Heart left ventricle (tissue), 16 donors: ENCODE data around the gene YDJC. TPM values are rescaled to one million over a fixed set of nuclear protein-coding genes. Genes with fewer than 3 reads are reported as not detected.
A peak's percentile ranks its signal among the peaks of the same experiment; 100 is the strongest.

Source experiments
- ATAC-seq, 4 donors: fragments of 200-7000 bp; cut with Tn5 transposase; one replicate each; pipeline ENCODE4 v1.9.1; 2020 to 2022; ENCODE audit warnings: moderate library complexity in 4 of 4, mild to moderate bottlenecking in 3 of 4, moderate number of reproducible peaks in 1 of 4
- DNase-seq, 5 donors: peaks; one replicate each; pipeline ENCODE4 v3.0.0-alpha.2; 2020
- H3K27ac ChIP-seq, 12 donors: fragments of 200-600 bp; sonication (generic) in 4 of 12; one replicate each; pipeline versions ENCODE4 v1.5.0 to v1.8.0; 2016 to 2022; ENCODE audit warnings: mild to moderate bottlenecking in 2 of 12
- H3K27me3 ChIP-seq, 9 donors: fragments of 200-600 bp; sonication (generic) in 2 of 9; one replicate each; pipeline versions ENCODE4 v1.5.1 to v1.8.0; 2016 to 2022; ENCODE audit warnings: mild to moderate bottlenecking in 3 of 9
- H3K36me3 ChIP-seq, 9 donors: fragments of 200-600 bp; sonication (generic) in 2 of 9; one replicate each; pipeline versions ENCODE4 v1.5.0 to v1.8.0; 2018 to 2022; ENCODE audit warnings: mild to moderate bottlenecking in 2 of 9
- H3K4me1 ChIP-seq, 12 donors: fragments of 200-600 bp; sonication (generic) in 4 of 12; one replicate each; pipeline versions ENCODE4 v1.5.0 to v1.8.0; 2016 to 2022; ENCODE audit warnings: mild to moderate bottlenecking in 3 of 12
- H3K4me3 ChIP-seq, 12 donors: fragments of 200-600 bp; sonication (generic) in 4 of 12; one replicate each; pipeline versions ENCODE4 v1.5.0 to v1.8.0; 2017 to 2022; ENCODE audit warnings: mild to moderate bottlenecking in 9 of 12, moderate library complexity in 4 of 12
- H3K9me3 ChIP-seq, 12 donors: fragments of 200-600 bp; sonication (generic) in 4 of 12; one replicate each; pipeline versions ENCODE4 v1.5.0 to v1.8.0; 2016 to 2022; ENCODE audit warnings: mild to moderate bottlenecking in 1 of 12
- CTCF ChIP-seq, 12 donors: fragments of 200-600 bp; sonication (generic) in 4 of 12; IDR thresholded peaks; one replicate each; pipeline versions ENCODE4 v1.5.0 to v1.8.0; 2018 to 2022; ENCODE audit warnings: antibody characterized with exemption in 12 of 12, mild to moderate bottlenecking in 5 of 12
- POLR2A ChIP-seq, 2 donors: fragments of 450-650 bp; IDR thresholded peaks; one replicate each; pipeline ENCODE4 v1.6.1; 2017; ENCODE audit warnings: antibody characterized with exemption in 2 of 2, mild to moderate bottlenecking in 2 of 2, moderate library complexity in 2 of 2
- WGBS, 4 donors: extraction: QIAGEN DNeasy Blood & Tissue Kit in 2 of 4; methylation state at CpG; one replicate each; pipeline versions ENCODE4 v1.1.5 to v1.1.7; 2013 to 2018; 5-methylcytosine and 5-hydroxymethylcytosine counted together
- intact Hi-C, 10 donors: fragments of 100-400 bp; cut with DNase I; formaldehyde crosslinking; loops; one replicate each; pipeline versions ENCODE4 v1.11.1 to v1.14.2; 2022
- polyA plus RNA-seq, 2 donors: library from polyadenylated mRNA; stranded (reverse); fragments of 200-250 nt; gene quantifications; one replicate each; pipeline ENCODE4 v1.2.3, GENCODE V29; 2013
- total RNA-seq, 9 donors: library from RNA; depleted of rRNA in 2 of 9; stranded (reverse); fragments of >200 nt in 2 of 9; fragmentation: NEBNext Ultra II Directional in 3 of 9; extraction: Animal tissue kit (Norgen Biotek cat#: 25700) in 3 of 9; gene quantifications; one replicate each; pipeline versions ENCODE4 v1.1.0 to v1.2.4, GENCODE V29; 2016 to 2023
- donor health status: ischemic (EF 13 %, LVEDD 7.1; RV severe dilation, severe dysfunction).
- donor health status: healthy with polysubstance abuse.
- donor health status: DM: no; HTN: yes; CAD: no.
- donor health status: DM: no; HTN: no; CAD: no.
- donor health status: ischemic (EF 25% LVEDD 6.9; RV normal size, moderate dysfunction).
- donor health status: ischemic (EF 25% LVEDD 5.7; RV mildly dilated, moderate dysfunction).
- donor health status: healthy.
- donor health status: DM: yes; HTN: yes; CAD: no.
- donor health status: ischemic (EF 35%, LVEDD 5.7; RV mildly dilated, moderate dysfunction).
- donor health status: nonischemic (EF 11% LVEDD 7.7; RV severe dilation, severe dysfunction).
- donor health status: DM: yes; HTN: yes; CAD: no.
- donor health status: PGD.
- donor health status: ischemic (EF 29% LVEDD 5.4; RV normal size, mild dysfunction).
- donor health status: nonischemic (EF 23%, LVEDD 6.1; RV moderate dilation, normal function).

The YDJC gene
- total and polyA plus RNA-seq, 11 donors = 3.0 to 19.8 (median 5.5) TPM

GRCh38 chr22:21628386-21629254 lies 1.2 kb downstream of the YDJC start:
- peak in 1 of 5 donors; percentile 17 for DNase-seq
- ATAC-seq = peak in 2 of 4 donors; percentile 1
- Histone ChIP-seq H3K27ac (peak overlapping the region in 5 of 12 donors; percentile 67 to 84 (median 78)), H3K4me1 (peaks cover 0 to 45% (median 21%) of the 10 kb centered on the region in 12 donors), H3K36me3 (peaks cover 0 to 29% (median 0%) of the 10 kb centered on the region in 9 donors), H3K4me3 (peak overlapping the region in 11 of 12 donors; percentile 60 to 97 (median 71)), H3K9me3 (no peaks in the 10 kb centered on the region), H3K27me3 (no peaks in the 10 kb centered on the region)
- intact Hi-C loops = loop anchor here in 1 of 10 donors (5.0 kb wide), 1 partner anchor 36 kb away; no protein-coding TSS in a partner anchor
- WGBS, 4 donors = 73 to 85% (median 78%) methylated on average over 57 to 74 of the region's 74 CpGs
- TF ChIP-seq CTCF (IDR thresholded peaks at IDR 0.05) (no peak), POLR2A (IDR thresholded peaks at IDR 0.05) (no peak)

GRCh38 chr22:21626735-21627469 lies 2.9 kb downstream of the YDJC start:
- 76 to 80% (median 77%) methylated on average over 10 to 11 of the region's 11 CpGs for WGBS, 4 donors
- DNase-seq (no peak), ATAC-seq (no peak)
- TF ChIP-seq POLR2A (IDR thresholded peaks at IDR 0.05) (no peak), CTCF (IDR thresholded peaks at IDR 0.05) (no peak)
- no peak overlapping the region for H3K4me3 ChIP-seq
- no peak overlapping the region for H3K27ac ChIP-seq
- no peaks in the 10 kb centered on the region for H3K27me3 ChIP-seq
- H3K9me3 ChIP-seq = no peaks in the 10 kb centered on the region
- H3K36me3 ChIP-seq = peaks cover 0 to 46% (median 8%) of the 10 kb centered on the region in 9 donors
- intact Hi-C loops = loop anchor here in 1 of 10 donors (5.0 kb wide), 1 partner anchor 35 kb away; no protein-coding TSS in a partner anchor
- peaks cover 0 to 63% (median 28%) of the 10 kb centered on the region in 12 donors for H3K4me1 ChIP-seq

- Histone ChIP-seq H3K9me3 (no peaks in the 10 kb centered on the region), H3K4me3 (no peak overlapping the region), H3K27ac (no peak overlapping the region), H3K36me3 (peaks cover 0 to 48% (median 8%) of the 10 kb centered on the region in 9 donors), H3K27me3 (no peaks in the 10 kb centered on the region), H3K4me1 (peaks cover 0 to 67% (median 30%) of the 10 kb centered on the region in 12 donors)
- no peak for ATAC-seq
- DNase-seq = no peak
- intact Hi-C loops = loop anchor here in 1 of 10 donors (5.0 kb wide), 1 partner anchor 34 kb away; no protein-coding TSS in a partner anchor
- TF ChIP-seq CTCF (IDR thresholded peaks at IDR 0.05) (no peak), POLR2A (IDR thresholded peaks at IDR 0.05) (no peak)
- 68 to 74% (median 69%) methylated on average over 4 of the region's 4 CpGs for WGBS, 4 donors
Measured at GRCh38 chr22:21626073-21626734, 3.6 kb downstream of the YDJC start.
